H1 (cell line): ENCODE results near the gene EML1. TPM values are rescaled to one million over a fixed set of nuclear protein-coding genes. Genes with fewer than 3 reads are reported as not detected.
A peak's percentile ranks its signal among the peaks of the same experiment; 100 is the strongest.

Source experiments
- BCL11A ChIP-seq, 2 experiments: IDR thresholded peaks; one replicate each; pipeline ENCODE4 v1.6.1; 2011; ENCODE audit warnings: low read depth in 2 of 2, low read length in 2 of 2, mild to moderate bottlenecking in 2 of 2
- CBX8 ChIP-seq: fragments of 300-800, 300-1000 bp; sonication (generic); IDR thresholded peaks from 2 replicates; pipeline ENCODE4 v1.7.1; 2016; ENCODE audit warnings: low read depth, low read length, borderline replicate concordance
- CHD2 ChIP-seq: IDR thresholded peaks from 2 replicates; pipeline ENCODE4 v1.6.1; 2012; ENCODE audit warnings: low read length, improper control_type of control experiment
- CHD7 ChIP-seq: fragments of 300-600 bp; sonication (generic); IDR thresholded peaks from 2 replicates; pipeline ENCODE4 v1.7.1; 2012; ENCODE audit warnings: low read length, moderate library complexity, mild to moderate bottlenecking, inconsistent platforms; ENCODE audit not compliant: insufficient replicate concordance
- EP300 ChIP-seq, 2 experiments: IDR thresholded peaks; 1 replicate in 1 of 2; 2 replicates in 1 of 2; pipeline ENCODE4 v1.6.1; 2011 to 2012; ENCODE audit warnings: low read depth in 2 of 2, low read length in 2 of 2, mild to moderate bottlenecking in 2 of 2, borderline replicate concordance in 1 of 2, inconsistent platforms in 1 of 2, moderate library complexity in 1 of 2
- FOSL1 ChIP-seq: IDR thresholded peaks from 2 replicates; pipeline ENCODE4 v1.6.1; 2011; ENCODE audit warnings: mild to moderate bottlenecking, low read depth, low read length, moderate library complexity; ENCODE audit not compliant: insufficient read depth
- GABPA ChIP-seq: IDR thresholded peaks from 2 replicates; pipeline ENCODE4 v1.6.1; 2011; ENCODE audit warnings: mild to moderate bottlenecking, low read length, moderate library complexity, borderline replicate concordance; ENCODE audit not compliant: insufficient read depth
- JUND ChIP-seq: IDR thresholded peaks from 2 replicates; pipeline ENCODE4 v1.6.1; 2011; ENCODE audit warnings: mild to moderate bottlenecking, improper control_type of control experiment, low read length
- MAX ChIP-seq: IDR thresholded peaks from 2 replicates; pipeline ENCODE4 v1.6.1; 2012; ENCODE audit warnings: inconsistent platforms
- NRF1 ChIP-seq: IDR thresholded peaks from 2 replicates; pipeline ENCODE4 v1.6.1; 2011; ENCODE audit warnings: mild to moderate bottlenecking, low read depth, low read length, improper control_type of control experiment
- POU5F1 ChIP-seq: IDR thresholded peaks from 2 replicates; pipeline ENCODE4 v1.6.1; 2011; ENCODE audit warnings: low read depth, mild to moderate bottlenecking, low read length, moderate library complexity
- SRF ChIP-seq: IDR thresholded peaks from 2 replicates; pipeline ENCODE4 v1.6.1; 2011; ENCODE audit warnings: mild to moderate bottlenecking, low read depth, low read length, moderate library complexity
- polyA plus RNA-seq, 7 experiments: library from polyadenylated mRNA; depleted of rRNA in 3 of 7; stranded (reverse) in 5 of 7; unstranded in 2 of 7; fragments of >200 nt in 5 of 7; fragments of 200-250 nt in 2 of 7; gene quantifications; 1 replicate in 5 of 7; 2 replicates in 1 of 7; 4 replicates in 1 of 7; pipeline versions ENCODE4 v1.2.1 to v1.2.3, GENCODE V29; 2011 to 2013; ENCODE audit warnings: missing spikeins in 2 of 7, mixed read lengths in 2 of 7
- total RNA-seq: library from RNA; stranded (reverse); fragmentation: NEBNext Ultra II Directional; extraction: Animal tissue kit (Norgen Biotek cat#: 25700); gene quantifications from 2 replicates; pipeline ENCODE4 v1.2.1, GENCODE V29; 2021

The EML1 gene
- total and polyA plus RNA-seq, 2 of the 8 experiments (the other 6 are each of a cell fraction or from before 2014, with no cell fraction given), result 11.1 to 24.7 TPM

- TF ChIP-seq EP300 (IDR thresholded peaks at IDR 0.05; ENCODE audit: borderline replicate concordance in 1 of 2, low read depth in 2 of 2, low read length in 2 of 2) (no peak), CHD2 (0 out of 2 replicates have a peak, but pooled peaks have one; percentile 28), CBX8 (no peak), BCL11A (IDR thresholded peaks at IDR 0.05; ENCODE audit: low read depth in 2 of 2, low read length in 2 of 2) (no peak), JUND (no peak), NRF1 (no peak), GABPA (no peak), POU5F1 (no peak), SRF (no peak), CHD7 (no peak), MAX (peak; percentile 28; the same call in 1 of the 2 replicates), FOSL1 (no peak)
Observed at GRCh38 chr14:99749142-99749541, 44.1 kb upstream of the EML1 start (continued).
